ENCODE measurements around the gene CEMP1.

GRCh38 chr16:2499454-2499853 is 31.8 kb downstream of the CEMP1 start:
- TF ChIP-seq CTCF (IDR thresholded peaks at IDR 0.05; ENCODE audit: low read depth, low read length) (no peak), EZH2phosphoT487 (IDR thresholded peaks at IDR 0.05; ENCODE audit: low read depth) (no peak)
